ENCODE measurements around the gene STON1. TPM values are rescaled to one million over a fixed set of nuclear protein-coding genes. Genes with fewer than 3 reads are reported as not detected.

Gene STON1
- total RNA-seq, 2 donors from 2014 or later, result 2.1 to 11.9 TPM

DNA sequence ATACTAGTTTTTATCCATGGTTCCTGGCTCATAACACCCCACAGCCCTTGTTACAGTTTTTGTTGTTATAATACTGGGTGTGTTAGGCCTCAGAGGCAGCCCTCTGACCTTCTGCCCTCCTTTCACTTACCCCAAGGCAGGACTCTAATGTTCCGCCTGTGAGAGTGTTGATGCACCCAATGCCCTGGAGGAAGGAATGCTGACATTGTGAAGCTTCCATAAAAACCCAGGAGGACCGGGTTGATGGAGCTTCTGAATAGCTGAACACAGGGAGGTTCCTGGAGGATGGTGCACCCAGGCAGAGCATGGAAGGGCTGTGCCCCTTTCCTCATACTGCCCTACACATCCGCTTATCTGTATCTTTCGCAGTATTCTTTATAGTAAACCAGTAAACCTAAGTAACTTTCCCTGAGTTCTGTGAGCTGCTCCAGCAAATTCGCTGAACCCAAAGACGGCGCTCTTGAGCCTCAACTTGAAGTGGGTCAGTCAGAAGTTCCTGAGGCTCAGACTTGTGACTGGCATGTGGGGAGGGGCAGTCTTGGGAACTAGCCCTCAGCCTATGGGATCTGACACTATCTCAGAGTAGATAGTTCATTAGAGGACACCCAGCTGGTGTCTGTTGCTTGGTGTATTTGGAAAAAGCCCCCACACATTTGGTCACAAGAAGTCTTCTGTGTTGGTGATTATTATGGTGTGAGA lies 10.4 kb downstream of the STON1 start:
- DNase-seq, result no peak
- no peak overlapping the region for H3K9ac ChIP-seq (ENCODE audit: low read depth in 2 of 2, low read length in 2 of 2)
- no peaks in the 10 kb centered on the region for H3K9me3 ChIP-seq
- H3K27me3 ChIP-seq, result no peaks in the 10 kb centered on the region
- no peaks in the 10 kb centered on the region for H3K4me1 ChIP-seq
- TF ChIP-seq, protein P1, sequence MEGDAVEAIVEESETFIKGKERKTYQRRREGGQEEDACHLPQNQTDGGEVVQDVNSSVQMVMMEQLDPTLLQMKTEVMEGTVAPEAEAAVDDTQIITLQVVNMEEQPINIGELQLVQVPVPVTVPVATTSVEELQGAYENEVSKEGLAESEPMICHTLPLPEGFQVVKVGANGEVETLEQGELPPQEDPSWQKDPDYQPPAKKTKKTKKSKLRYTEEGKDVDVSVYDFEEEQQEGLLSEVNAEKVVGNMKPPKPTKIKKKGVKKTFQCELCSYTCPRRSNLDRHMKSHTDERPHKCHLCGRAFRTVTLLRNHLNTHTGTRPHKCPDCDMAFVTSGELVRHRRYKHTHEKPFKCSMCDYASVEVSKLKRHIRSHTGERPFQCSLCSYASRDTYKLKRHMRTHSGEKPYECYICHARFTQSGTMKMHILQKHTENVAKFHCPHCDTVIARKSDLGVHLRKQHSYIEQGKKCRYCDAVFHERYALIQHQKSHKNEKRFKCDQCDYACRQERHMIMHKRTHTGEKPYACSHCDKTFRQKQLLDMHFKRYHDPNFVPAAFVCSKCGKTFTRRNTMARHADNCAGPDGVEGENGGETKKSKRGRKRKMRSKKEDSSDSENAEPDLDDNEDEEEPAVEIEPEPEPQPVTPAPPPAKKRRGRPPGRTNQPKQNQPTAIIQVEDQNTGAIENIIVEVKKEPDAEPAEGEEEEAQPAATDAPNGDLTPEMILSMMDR (IDR thresholded peaks at IDR 0.05), result no peak
- no peak overlapping the region for H3K27ac ChIP-seq
- intact Hi-C loops (cut with DNase I), result no loop called here
- H3K4me3 ChIP-seq, result no peak overlapping the region
- no peaks in the 10 kb centered on the region for H3K36me3 ChIP-seq

DNA sequence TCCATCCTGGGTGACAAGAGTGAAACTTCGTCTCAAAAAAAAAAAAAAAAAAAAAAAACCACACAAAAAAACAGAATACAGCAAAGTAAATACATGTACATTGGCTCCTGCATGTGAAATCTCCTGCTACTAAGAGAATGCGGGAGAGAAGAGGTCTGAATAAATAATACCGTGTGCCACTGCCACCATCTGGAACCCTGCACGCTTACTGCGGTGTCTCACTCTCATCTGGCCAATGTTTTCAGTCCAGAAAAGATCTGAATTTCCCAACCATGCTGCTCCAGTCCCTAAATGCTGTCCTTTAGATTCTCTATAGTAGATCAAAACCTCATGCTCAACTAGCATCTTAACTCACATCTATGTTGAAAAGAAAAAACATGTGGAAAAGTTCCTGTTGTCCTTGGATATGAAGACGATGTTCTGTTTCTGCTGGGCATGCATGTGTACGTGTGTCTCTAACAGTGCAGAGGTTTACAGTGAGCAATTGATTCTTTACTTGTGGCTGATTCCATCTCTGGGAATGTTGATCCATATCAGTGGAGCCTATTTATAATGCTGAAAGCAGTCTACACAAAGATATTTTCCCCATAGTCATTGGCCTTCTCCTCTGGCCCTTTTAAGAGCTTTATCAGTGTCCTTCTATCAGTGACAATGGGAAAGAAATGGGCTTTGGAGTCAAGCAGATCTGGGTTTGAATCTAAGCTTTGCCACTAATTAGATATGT lies 11.9 kb downstream of the STON1 start:
- H3K27me3 ChIP-seq, result no peaks in the 10 kb centered on the region
- no peaks in the 10 kb centered on the region for H3K9me3 ChIP-seq
- H3K4me1 ChIP-seq, result no peaks in the 10 kb centered on the region
- no peak overlapping the region for H3K4me3 ChIP-seq
- no peak overlapping the region for H3K9ac ChIP-seq (ENCODE audit: low read depth in 2 of 2, low read length in 2 of 2)
- intact Hi-C loops (cut with DNase I), result no loop called here
- no peaks in the 10 kb centered on the region for H3K36me3 ChIP-seq
- no peak for DNase-seq
- TF ChIP-seq, protein P1 (IDR thresholded peaks at IDR 0.05), result no peak
- H3K27ac ChIP-seq, result no peak overlapping the region

DNA sequence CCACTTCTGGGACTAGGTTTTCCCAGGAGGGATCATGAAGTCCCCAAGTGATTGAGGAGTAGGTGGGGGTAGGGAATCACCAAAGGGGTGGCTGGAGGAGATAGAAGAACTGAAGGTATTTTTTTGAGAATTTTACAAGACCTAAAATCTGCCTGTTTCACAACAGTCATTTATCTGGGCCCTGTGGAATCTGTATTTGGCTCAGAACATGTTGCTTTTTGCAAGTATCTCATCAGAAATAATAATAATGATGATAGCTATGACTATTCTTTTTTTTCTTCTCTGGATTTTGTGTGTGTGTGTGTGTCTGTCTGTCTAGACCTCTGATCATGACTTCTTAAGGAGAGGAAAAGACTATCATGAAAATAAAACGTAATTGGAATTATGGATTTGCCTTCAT lies 13.9 kb downstream of the STON1 start:
- DNase-seq, result no peak
- Histone ChIP-seq H3K27ac (no peak overlapping the region), H3K4me3 (no peak overlapping the region), H3K4me1 (no peaks in the 10 kb centered on the region), H3K27me3 (no peaks in the 10 kb centered on the region), H3K9me3 (no peaks in the 10 kb centered on the region), H3K36me3 (no peaks in the 10 kb centered on the region), H3K9ac (ENCODE audit: low read depth in 2 of 2, low read length in 2 of 2) (no peak overlapping the region)
- intact Hi-C loops (cut with DNase I), result no loop called here
- TF ChIP-seq, protein P1 (IDR thresholded peaks at IDR 0.05), result no peak

DNA sequence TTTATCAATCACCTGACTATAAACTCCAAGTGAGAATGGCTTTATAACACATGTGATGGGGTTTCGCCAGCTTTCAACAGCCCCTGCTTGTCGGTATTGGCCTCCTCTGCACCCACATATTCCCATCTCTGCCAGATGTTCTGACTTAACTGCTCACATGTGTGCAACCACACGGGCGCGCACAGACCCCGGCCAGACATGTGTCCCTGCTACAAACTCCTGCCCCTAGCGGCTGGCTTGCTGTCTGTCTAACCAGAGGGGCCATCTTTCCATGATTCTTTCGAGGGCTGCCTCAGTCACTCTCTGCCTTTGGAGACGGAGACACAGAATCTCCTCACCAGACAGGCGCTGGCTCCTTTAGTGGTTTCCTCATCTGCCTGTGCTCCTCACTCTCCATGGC lies 15.3 kb downstream of the STON1 start:
- intact Hi-C loops (cut with DNase I), result no loop called here
- Histone ChIP-seq H3K27ac (no peak overlapping the region), H3K9me3 (no peaks in the 10 kb centered on the region), H3K4me1 (no peaks in the 10 kb centered on the region), H3K27me3 (no peaks in the 10 kb centered on the region), H3K36me3 (no peaks in the 10 kb centered on the region), H3K9ac (ENCODE audit: low read depth in 2 of 2, low read length in 2 of 2) (no peak overlapping the region), H3K4me3 (no peak overlapping the region)
- DNase-seq, result no peak
- TF ChIP-seq, protein P1 (IDR thresholded peaks at IDR 0.05), result no peak

DNA sequence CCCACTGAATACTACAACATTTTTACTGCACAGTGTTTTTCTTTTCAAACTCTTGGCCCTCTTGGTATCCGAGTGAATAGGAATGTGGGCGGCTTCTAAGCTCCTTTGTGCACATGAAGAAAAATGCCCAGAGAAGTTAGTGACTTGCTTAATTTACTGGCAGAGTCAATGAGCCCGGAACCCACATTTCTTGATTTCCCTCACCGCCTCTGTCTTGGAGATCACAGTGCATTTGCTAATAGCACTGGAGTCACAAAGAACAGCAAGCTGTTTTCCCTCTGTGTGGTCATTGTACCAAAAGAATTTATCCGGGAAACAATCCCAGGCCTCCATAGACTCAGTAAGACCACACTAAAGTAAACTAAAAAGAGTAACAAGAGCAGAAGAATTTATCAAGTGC lies 18.9 kb downstream of the STON1 start:
- H3K4me3 ChIP-seq, result no peak overlapping the region
- no peak for DNase-seq
- no peak overlapping the region for H3K27ac ChIP-seq
- intact Hi-C loops (cut with DNase I), result no loop called here
- no peak overlapping the region for H3K9ac ChIP-seq (ENCODE audit: low read depth in 2 of 2, low read length in 2 of 2)
- no peaks in the 10 kb centered on the region for H3K27me3 ChIP-seq
- TF ChIP-seq, protein P1 (IDR thresholded peaks at IDR 0.05), result no peak
- H3K36me3 ChIP-seq, result no peaks in the 10 kb centered on the region
- no peaks in the 10 kb centered on the region for H3K4me1 ChIP-seq
- no peaks in the 10 kb centered on the region for H3K9me3 ChIP-seq
